Activated CD8-positive, alpha-beta T cell treated with anti-CD3 and anti-CD28 coated beads for 36 hours (primary cell): ENCODE measurements around the gene ATP13A5. TPM values are rescaled to one million over a fixed set of nuclear protein-coding genes. Genes with fewer than 3 reads are reported as not detected.

Experiments used
- ATAC-seq: fragments of 200-7000 bp; cut with Tn5 transposase; one replicate; pipeline ENCODE4 v1.10.0; 2021; ENCODE audit warnings: mild to moderate bottlenecking, moderate library complexity
- CTCF ChIA-PET: fragments of 350-600 bp; sonication (Branson Sonifier 250); formaldehyde crosslinking; loops from one replicate; lab custom pipeline; 2021; ENCODE audit warnings: antibody characterized with exemption; lab: Charles Lee
- POLR2A ChIA-PET: fragments of 350-600 bp; sonication (Branson Sonifier 250); formaldehyde crosslinking; loops from one replicate; lab custom pipeline; 2021; ENCODE audit warnings: antibody characterized with exemption; lab: Charles Lee
- DNase-seq: peaks from one replicate; pipeline ENCODE4 v3.0.0-alpha.2; 2020
- H3K27ac Mint-ChIP-seq: one replicate; pipeline ENCODE4 v1.8.0; 2021; ENCODE audit warnings: mild to moderate bottlenecking, mixed read lengths
- H3K27me3 Mint-ChIP-seq: one replicate; pipeline ENCODE4 v1.8.0; 2021; ENCODE audit warnings: mixed read lengths
- H3K36me3 Mint-ChIP-seq: one replicate; pipeline ENCODE4 v1.8.0; 2021; ENCODE audit warnings: low read depth, mixed read lengths
- H3K4me1 Mint-ChIP-seq: one replicate; pipeline ENCODE4 v1.8.0; 2021; ENCODE audit warnings: low read depth, mixed read lengths
- H3K4me3 Mint-ChIP-seq: one replicate; pipeline ENCODE4 v1.8.0; 2021; ENCODE audit warnings: mild to moderate bottlenecking, moderate library complexity, mixed read lengths
- H3K9me3 Mint-ChIP-seq: one replicate; pipeline ENCODE4 v1.8.0; 2021; ENCODE audit warnings: mixed read lengths
- intact Hi-C: fragments of 100-400 bp; cut with micrococcal nuclease; formaldehyde crosslinking; loops from one replicate; pipeline ENCODE4 v1.10.0; 2022
- total RNA-seq, 2 experiments: library from RNA; stranded (reverse); gene quantifications; one replicate each; pipeline ENCODE4 v1.2.3, GENCODE V29; 2021
- TF ChIP-seq, protein P1 (sequence below): fragments of 200-600 bp; IDR thresholded peaks from one replicate; pipeline ENCODE4 v1.8.0; 2022; ENCODE audit warnings: antibody characterized with exemption, mild to moderate bottlenecking

Gene ATP13A5
- total RNA-seq, 2 experiments from 2014 or later: not detected

DNA sequence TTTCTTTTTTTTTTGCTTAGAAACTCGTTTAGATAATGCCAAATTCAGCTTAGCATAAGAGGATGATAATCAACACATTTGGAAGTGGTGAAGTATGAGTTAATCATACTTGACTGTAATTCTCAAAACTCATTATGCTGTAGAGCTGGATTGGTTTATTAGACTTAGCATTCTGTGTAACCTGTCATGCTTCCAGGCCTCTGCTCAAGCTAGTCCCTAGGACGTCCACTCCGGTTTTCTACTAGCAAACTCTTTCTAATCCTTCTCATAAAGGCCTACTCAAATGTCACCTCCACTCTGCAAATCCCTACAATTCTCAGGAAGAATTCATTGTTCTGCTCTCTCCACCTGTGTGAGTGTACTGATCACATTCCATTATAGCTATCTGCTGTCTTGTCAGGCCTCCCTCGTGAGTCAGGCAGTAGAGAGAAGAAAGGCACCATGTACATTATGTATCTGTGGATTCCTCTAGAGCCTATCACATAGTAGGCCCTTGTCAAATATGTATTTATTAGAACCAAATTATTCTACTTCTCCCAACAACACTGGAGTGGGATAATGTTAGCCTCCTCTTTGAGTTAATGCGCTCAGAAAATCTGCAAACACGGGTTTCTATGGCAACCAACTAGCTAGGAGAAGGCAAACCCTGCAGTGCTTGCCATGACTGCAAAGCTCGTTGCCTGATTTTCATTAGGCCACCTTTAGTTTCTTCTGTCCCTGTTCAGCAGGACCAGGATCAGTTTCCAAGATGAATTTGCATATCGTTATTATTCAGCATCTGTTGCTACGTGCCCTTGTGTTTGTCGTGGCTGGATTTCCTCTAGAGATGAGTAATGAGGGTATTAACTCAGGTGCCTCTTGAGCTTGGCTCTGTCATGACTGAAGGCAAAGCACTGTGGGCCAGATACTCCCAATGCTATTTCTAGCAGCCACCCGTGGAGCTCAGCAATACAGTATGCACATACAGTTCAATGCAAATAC lies 30.7 kb downstream of the ATP13A5 start:
- Mint-ChIP-seq H3K27me3 (peaks cover 3% of the 10 kb centered on the region), H3K27ac (no peak overlapping the region), H3K4me3 (no peak overlapping the region), H3K9me3 (no peaks in the 10 kb centered on the region), H3K4me1 (no peaks in the 10 kb centered on the region), H3K36me3 (no peaks in the 10 kb centered on the region)
- no peak for ATAC-seq
- intact Hi-C loops: no loop called here
- no peak for DNase-seq
- ChIA-PET CTCF (no interaction called here), POLR2A (no interaction called here)
- TF ChIP-seq, protein P1, sequence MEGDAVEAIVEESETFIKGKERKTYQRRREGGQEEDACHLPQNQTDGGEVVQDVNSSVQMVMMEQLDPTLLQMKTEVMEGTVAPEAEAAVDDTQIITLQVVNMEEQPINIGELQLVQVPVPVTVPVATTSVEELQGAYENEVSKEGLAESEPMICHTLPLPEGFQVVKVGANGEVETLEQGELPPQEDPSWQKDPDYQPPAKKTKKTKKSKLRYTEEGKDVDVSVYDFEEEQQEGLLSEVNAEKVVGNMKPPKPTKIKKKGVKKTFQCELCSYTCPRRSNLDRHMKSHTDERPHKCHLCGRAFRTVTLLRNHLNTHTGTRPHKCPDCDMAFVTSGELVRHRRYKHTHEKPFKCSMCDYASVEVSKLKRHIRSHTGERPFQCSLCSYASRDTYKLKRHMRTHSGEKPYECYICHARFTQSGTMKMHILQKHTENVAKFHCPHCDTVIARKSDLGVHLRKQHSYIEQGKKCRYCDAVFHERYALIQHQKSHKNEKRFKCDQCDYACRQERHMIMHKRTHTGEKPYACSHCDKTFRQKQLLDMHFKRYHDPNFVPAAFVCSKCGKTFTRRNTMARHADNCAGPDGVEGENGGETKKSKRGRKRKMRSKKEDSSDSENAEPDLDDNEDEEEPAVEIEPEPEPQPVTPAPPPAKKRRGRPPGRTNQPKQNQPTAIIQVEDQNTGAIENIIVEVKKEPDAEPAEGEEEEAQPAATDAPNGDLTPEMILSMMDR: no peak

DNA sequence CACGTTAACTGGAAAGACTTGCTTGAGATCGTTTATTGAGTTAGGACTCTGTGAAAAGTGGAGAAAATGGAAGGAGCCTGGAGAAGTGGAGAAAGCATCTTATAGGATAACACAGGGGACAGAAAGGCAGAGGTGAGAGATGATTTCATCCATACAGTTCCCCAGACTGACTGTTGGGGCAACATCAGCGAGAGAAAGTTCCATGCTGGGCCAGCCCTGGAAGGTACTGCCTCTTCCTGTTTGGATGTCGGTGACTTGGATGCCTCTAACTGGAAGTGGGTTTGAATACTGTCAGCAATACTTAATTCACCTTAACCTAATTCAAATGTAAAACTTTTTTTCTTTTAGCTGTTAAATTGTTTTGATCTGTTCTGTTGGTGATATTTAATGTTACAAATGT lies 32.3 kb downstream of the ATP13A5 start:
- TF ChIP-seq, protein P1: no peak
- intact Hi-C loops: no loop called here
- no peaks in the 10 kb centered on the region for H3K9me3 Mint-ChIP-seq
- ATAC-seq (no peak), DNase-seq (no peak)
- peaks cover 3% of the 10 kb centered on the region for H3K27me3 Mint-ChIP-seq
- no peaks in the 10 kb centered on the region for H3K4me1 Mint-ChIP-seq
- CTCF ChIA-PET: no interaction called here
- no peak overlapping the region for H3K4me3 Mint-ChIP-seq
- POLR2A ChIA-PET: no interaction called here
- no peak overlapping the region for H3K27ac Mint-ChIP-seq
- no peaks in the 10 kb centered on the region for H3K36me3 Mint-ChIP-seq

DNA sequence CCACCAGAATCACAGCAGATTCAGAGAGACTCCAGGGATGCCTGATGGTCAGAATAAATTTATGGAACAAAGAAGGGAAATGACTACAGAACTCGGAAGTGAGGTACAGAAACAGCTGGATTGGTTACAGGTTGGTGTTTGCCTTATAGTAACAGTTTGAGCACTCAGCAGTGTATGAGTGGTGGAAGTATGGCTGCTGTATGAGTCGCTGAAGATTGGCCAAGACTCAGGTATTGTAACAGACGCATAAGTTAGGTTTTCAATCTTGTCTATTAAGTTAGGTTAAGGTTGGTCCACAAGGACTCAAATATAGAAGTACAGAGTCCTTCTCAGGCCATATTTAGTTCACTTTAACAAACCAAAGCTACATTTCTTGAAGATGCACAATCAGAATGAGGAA lies 33.1 kb downstream of the ATP13A5 start:
- TF ChIP-seq, protein P1: no peak
- H3K36me3 Mint-ChIP-seq: no peaks in the 10 kb centered on the region
- CTCF ChIA-PET: no interaction called here
- POLR2A ChIA-PET: no interaction called here
- ATAC-seq (no peak), DNase-seq (no peak)
- H3K9me3 Mint-ChIP-seq: no peaks in the 10 kb centered on the region
- no peak overlapping the region for H3K27ac Mint-ChIP-seq
- intact Hi-C loops: no loop called here
- H3K4me3 Mint-ChIP-seq: no peak overlapping the region
- no peaks in the 10 kb centered on the region for H3K4me1 Mint-ChIP-seq
- peaks cover 3% of the 10 kb centered on the region for H3K27me3 Mint-ChIP-seq

DNA sequence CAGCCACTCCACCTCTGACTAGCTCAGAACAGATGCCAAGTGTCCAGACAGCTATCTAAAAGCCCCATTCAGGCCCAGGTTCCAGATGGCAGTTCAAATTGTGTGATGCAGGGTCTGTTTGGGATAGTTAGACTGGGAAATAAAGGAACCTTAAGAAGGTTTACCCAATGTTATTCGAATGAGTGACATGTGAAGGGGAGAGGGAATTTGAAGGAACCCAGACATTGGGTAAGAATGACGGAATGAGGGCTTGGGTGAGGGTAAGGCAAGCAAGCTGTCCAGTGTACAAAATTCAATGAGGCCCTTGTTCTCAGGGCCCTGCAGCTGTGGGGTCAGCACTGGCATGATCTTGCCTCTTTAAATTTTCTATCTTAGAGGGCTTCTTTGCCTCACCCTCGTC lies 34.1 kb downstream of the ATP13A5 start:
- intact Hi-C loops: no loop called here
- H3K36me3 Mint-ChIP-seq: no peaks in the 10 kb centered on the region
- CTCF ChIA-PET: interaction anchor here (0.7 kb wide), 1 partner anchor 14 kb away, joined by 3 read pairs; no protein-coding TSS in a partner anchor
- POLR2A ChIA-PET: no interaction called here
- H3K4me3 Mint-ChIP-seq: no peak overlapping the region
- DNase-seq (no peak), ATAC-seq (no peak)
- no peak overlapping the region for H3K27ac Mint-ChIP-seq
- peaks cover 6% of the 10 kb centered on the region for H3K27me3 Mint-ChIP-seq
- H3K9me3 Mint-ChIP-seq: no peaks in the 10 kb centered on the region
- H3K4me1 Mint-ChIP-seq: no peaks in the 10 kb centered on the region
- TF ChIP-seq, protein P1: no peak

DNA sequence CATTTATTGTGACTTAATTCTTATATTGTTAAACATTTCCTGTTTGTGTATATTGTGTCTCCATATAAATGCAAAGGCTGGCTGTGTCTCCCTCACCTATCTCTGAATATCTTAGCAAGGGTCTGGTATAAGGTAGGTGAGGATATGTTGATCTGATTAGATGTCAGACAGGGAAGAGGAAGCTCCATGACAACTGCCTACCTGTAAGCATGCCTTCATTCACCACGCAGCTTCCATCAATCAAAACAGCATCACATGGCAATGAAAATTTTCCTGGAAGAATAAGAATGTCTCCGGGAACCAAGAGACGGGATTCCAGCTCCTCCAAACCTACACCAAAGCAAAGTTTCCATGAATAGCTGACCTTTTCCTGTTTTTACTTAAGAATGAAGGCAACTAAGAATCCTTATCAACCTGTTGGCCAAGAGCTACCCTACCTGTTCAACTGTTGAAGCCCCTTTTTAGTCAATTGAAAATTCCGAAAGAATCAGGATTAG lies 34.8 kb downstream of the ATP13A5 start:
- DNase-seq: no peak
- Mint-ChIP-seq H3K4me1 (no peaks in the 10 kb centered on the region), H3K9me3 (no peaks in the 10 kb centered on the region), H3K27ac (no peak overlapping the region), H3K27me3 (peaks cover 6% of the 10 kb centered on the region), H3K4me3 (no peak overlapping the region), H3K36me3 (no peaks in the 10 kb centered on the region)
- ChIA-PET POLR2A (no interaction called here), CTCF (no interaction called here)
- TF ChIP-seq, protein P1: no peak
- ATAC-seq: no peak
- intact Hi-C loops: no loop called here
